Loucy (cell line): ENCODE measurements around the gene MARCKS.

Source experiments
- H2AFZ ChIP-seq: fragments of 200-600 bp; sonication (generic); 2 replicates; pipeline ENCODE4 v1.6.0; 2016; ENCODE audit warnings: antibody characterized with exemption, mild to moderate bottlenecking, low read length, moderate library complexity
- H3F3A ChIP-seq: fragments of 200-600 bp; 2 replicates; pipeline ENCODE4 v1.6.0; 2016; ENCODE audit warnings: antibody characterized with exemption, low read depth, mild to moderate bottlenecking
- H3K27me3 ChIP-seq: fragments of 200-600 bp; sonication (generic); 2 replicates; pipeline ENCODE4 v1.6.1; 2014; ENCODE audit warnings: low read length, mild to moderate bottlenecking; ENCODE audit not compliant: insufficient read depth, poor library complexity, severe bottlenecking
- H3K36me3 ChIP-seq: fragments of 200-600 bp; sonication (generic); 2 replicates; pipeline ENCODE4 v1.6.1; 2016; ENCODE audit warnings: low read length; ENCODE audit not compliant: insufficient read depth
- H3K4me1 ChIP-seq: fragments of 200-600 bp; sonication (generic); 2 replicates; pipeline ENCODE4 v1.5.1; 2014; ENCODE audit warnings: low read length, mild to moderate bottlenecking; ENCODE audit not compliant: insufficient read depth, poor library complexity, severe bottlenecking
- H3K4me2 ChIP-seq: fragments of 200-600 bp; sonication (generic); 2 replicates; pipeline ENCODE4 v1.6.0; 2014; ENCODE audit warnings: antibody characterized with exemption, low read length, low read depth, mild to moderate bottlenecking; ENCODE audit not compliant: poor library complexity, severe bottlenecking
- H3K4me3 ChIP-seq: fragments of 200-600 bp; sonication (generic); 2 replicates; pipeline ENCODE4 v1.5.1; 2014; ENCODE audit warnings: low read length, mild to moderate bottlenecking, mixed read lengths; ENCODE audit not compliant: poor library complexity, severe bottlenecking
- H3K79me2 ChIP-seq: fragments of 200-600 bp; sonication (generic); 2 replicates; pipeline ENCODE4 v1.6.1; 2014; ENCODE audit warnings: low read length; ENCODE audit not compliant: insufficient read depth
- H3K9ac ChIP-seq: fragments of 200-600 bp; sonication (generic); 2 replicates; pipeline ENCODE4 v1.6.0; 2014; ENCODE audit warnings: mild to moderate bottlenecking, low read depth, low read length, moderate library complexity; ENCODE audit not compliant: poor library complexity, severe bottlenecking
- H3K9me2 ChIP-seq: fragments of 200-600 bp; sonication (generic); replicated peaks from 2 replicates; pipeline ENCODE4 v1.6.1; 2016; ENCODE audit warnings: low read depth, low read length, mixed read lengths
- H3K9me3 ChIP-seq: fragments of 200-600 bp; sonication (generic); 2 replicates; pipeline ENCODE4 v1.6.1; 2014; ENCODE audit warnings: mild to moderate bottlenecking, antibody characterized with exemption, low read length, low read depth; ENCODE audit not compliant: insufficient read depth
- H4K20me1 ChIP-seq: fragments of 200-600 bp; sonication (generic); 2 replicates; pipeline ENCODE4 v1.6.0; 2014; ENCODE audit warnings: antibody characterized with exemption, low read length, mild to moderate bottlenecking; ENCODE audit not compliant: insufficient read depth, poor library complexity, severe bottlenecking
- CTCF ChIP-seq: fragments of 200-600 bp; sonication (generic); conservative IDR thresholded peaks from 2 replicates; pipeline ENCODE4 v1.5.1; 2014; ENCODE audit warnings: mild to moderate bottlenecking, antibody characterized with exemption, low read length
- EZH2phosphoT487 ChIP-seq: fragments of 200-600 bp; IDR thresholded peaks from 2 replicates; pipeline ENCODE4 v1.6.1; 2018; ENCODE audit warnings: antibody characterized with exemption, mild to moderate bottlenecking, moderate library complexity, borderline replicate concordance

Gene MARCKS

GRCh38 chr6:113821445-113821844, 35.7 kb upstream of the MARCKS start:
- H2AFZ ChIP-seq: no peak overlapping the region
- no peaks in the 10 kb centered on the region for H3K27me3 ChIP-seq
- no peaks in the 10 kb centered on the region for H4K20me1 ChIP-seq
- H3K4me1 ChIP-seq: no peaks in the 10 kb centered on the region
- H3K9ac ChIP-seq: no peak overlapping the region
- no peaks in the 10 kb centered on the region for H3K9me3 ChIP-seq
- no peak overlapping the region for H3K4me3 ChIP-seq
- H3F3A ChIP-seq: no peaks in the 10 kb centered on the region
- no peak overlapping the region for H3K4me2 ChIP-seq
- no peaks in the 10 kb centered on the region for H3K9me2 ChIP-seq
- no peaks in the 10 kb centered on the region for H3K79me2 ChIP-seq
- H3K36me3 ChIP-seq: no peaks in the 10 kb centered on the region
- TF ChIP-seq EZH2phosphoT487 (no peak), CTCF (no peak)

- TF ChIP-seq EZH2phosphoT487 (no peak), CTCF (no peak)
- Histone ChIP-seq H3K9me3 (no peaks in the 10 kb centered on the region), H3K4me3 (no peak overlapping the region), H3K4me1 (no peaks in the 10 kb centered on the region), H3F3A (no peaks in the 10 kb centered on the region), H3K9ac (no peak overlapping the region), H4K20me1 (no peaks in the 10 kb centered on the region), H3K9me2 (no peaks in the 10 kb centered on the region), H3K4me2 (no peak overlapping the region), H3K27me3 (no peaks in the 10 kb centered on the region), H2AFZ (no peak overlapping the region), H3K79me2 (no peaks in the 10 kb centered on the region), H3K36me3 (no peaks in the 10 kb centered on the region)
These were observed 33.2 kb upstream of the MARCKS start for GRCh38 chr6:113823916-113824315.

DNA sequence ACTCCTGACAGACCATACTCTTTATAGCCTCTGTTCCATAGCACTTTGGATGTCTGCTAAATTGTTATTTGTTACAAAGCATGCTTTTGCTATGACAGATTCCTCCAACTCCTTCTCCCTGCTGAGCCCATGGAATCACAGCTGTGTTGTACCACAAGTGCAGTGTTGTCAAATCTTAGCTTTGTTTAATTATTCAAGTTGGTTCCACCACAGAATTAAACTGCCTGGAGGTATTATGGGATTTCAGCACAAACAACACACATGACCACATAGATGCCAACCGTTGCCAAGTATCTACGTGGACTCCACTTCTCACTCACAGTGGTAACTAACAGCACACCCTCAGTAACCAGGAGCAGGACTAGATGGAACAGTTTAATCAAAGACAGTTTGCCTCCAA, 32.7 kb upstream of the MARCKS start:
- H4K20me1 ChIP-seq: no peaks in the 10 kb centered on the region
- no peaks in the 10 kb centered on the region for H3K27me3 ChIP-seq
- no peaks in the 10 kb centered on the region for H3F3A ChIP-seq
- H3K4me1 ChIP-seq: no peaks in the 10 kb centered on the region
- no peaks in the 10 kb centered on the region for H3K9me2 ChIP-seq
- no peak overlapping the region for H3K4me3 ChIP-seq
- H3K4me2 ChIP-seq: no peak overlapping the region
- H3K36me3 ChIP-seq: no peaks in the 10 kb centered on the region
- no peak overlapping the region for H3K9ac ChIP-seq
- H3K9me3 ChIP-seq: no peaks in the 10 kb centered on the region
- H2AFZ ChIP-seq: no peak overlapping the region
- TF ChIP-seq EZH2phosphoT487 (no peak), CTCF (no peak)
- H3K79me2 ChIP-seq: no peaks in the 10 kb centered on the region
